ENCODE data around the gene SAT1.

DNA sequence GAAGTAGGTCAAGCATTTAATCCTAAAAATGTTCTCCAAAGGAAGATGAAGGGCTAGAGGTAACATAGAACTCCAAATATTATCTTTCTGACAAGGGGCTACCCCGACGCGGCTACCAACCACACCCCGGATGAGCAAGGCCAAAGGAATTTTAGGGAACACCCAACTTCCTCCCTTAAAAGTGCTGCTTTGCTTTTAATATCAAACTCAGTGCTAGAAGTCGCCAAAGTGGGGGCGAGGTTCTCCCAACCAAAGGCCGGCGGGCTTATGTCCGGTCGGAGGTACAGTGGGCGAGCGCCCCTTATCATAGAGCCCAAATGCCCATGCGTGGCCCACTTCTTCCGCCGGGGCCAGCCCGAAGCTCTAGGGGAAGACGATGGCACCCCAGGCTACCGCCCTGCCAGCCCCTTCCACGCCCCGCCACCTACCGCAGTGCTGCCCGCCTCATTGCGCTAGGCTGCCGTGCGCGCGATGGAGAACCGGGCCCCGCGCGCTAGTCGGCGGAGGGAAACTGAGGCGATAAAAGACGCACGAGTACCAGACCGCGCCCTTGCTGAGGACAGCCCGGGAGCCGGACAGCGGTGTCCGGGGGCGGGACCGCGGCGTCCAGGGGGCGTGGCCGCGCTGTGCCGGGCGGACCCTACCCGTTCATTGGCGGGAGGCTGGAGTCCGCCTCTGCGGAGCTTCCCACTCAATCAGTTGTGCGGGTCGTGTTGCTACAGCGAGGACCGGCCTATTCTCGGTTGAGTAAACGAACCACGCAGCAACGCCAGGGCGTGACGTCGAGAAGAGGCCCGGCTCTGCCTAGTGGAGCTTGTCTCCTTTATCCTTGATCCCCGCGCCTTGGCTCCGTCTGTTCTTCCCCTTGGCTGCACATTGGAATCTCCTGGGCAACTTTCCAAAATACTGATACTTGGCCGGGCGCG lies 40.0 kb upstream of the SAT1 start, which contains the start of gene ACOT9:
- TF ChIP-seq, protein P1, sequence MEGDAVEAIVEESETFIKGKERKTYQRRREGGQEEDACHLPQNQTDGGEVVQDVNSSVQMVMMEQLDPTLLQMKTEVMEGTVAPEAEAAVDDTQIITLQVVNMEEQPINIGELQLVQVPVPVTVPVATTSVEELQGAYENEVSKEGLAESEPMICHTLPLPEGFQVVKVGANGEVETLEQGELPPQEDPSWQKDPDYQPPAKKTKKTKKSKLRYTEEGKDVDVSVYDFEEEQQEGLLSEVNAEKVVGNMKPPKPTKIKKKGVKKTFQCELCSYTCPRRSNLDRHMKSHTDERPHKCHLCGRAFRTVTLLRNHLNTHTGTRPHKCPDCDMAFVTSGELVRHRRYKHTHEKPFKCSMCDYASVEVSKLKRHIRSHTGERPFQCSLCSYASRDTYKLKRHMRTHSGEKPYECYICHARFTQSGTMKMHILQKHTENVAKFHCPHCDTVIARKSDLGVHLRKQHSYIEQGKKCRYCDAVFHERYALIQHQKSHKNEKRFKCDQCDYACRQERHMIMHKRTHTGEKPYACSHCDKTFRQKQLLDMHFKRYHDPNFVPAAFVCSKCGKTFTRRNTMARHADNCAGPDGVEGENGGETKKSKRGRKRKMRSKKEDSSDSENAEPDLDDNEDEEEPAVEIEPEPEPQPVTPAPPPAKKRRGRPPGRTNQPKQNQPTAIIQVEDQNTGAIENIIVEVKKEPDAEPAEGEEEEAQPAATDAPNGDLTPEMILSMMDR (IDR thresholded peaks at IDR 0.05; ENCODE audit: insufficient read depth, low read length), result no peak
- TF ChIP-seq GABPA (IDR thresholded peaks at IDR 0.05; ENCODE audit: low read depth), result no peak
- TF ChIP-seq POLR2AphosphoS5 (IDR thresholded peaks at IDR 0.05; ENCODE audit: low read depth), result no peak
